Measurements from ENCODE around the gene VAV3.

- TF ChIP-seq POLR2A (IDR thresholded peaks at IDR 0.05), result no peak
- TF ChIP-seq CTCF (IDR thresholded peaks at IDR 0.05), result no peak
- no peak for TF ChIP-seq POLR2AphosphoS5 (IDR thresholded peaks at IDR 0.05)
- TF ChIP-seq EP300 (IDR thresholded peaks at IDR 0.05), result no peak
These were observed 14.5 kb downstream of the VAV3 start for GRCh38 chr1:107950464-107950863.
